ENCODE results near the gene CTNNBIP1.
"Not testable (repeated sequence)": the region's sequence is repeated elsewhere in the genome, so short reads cannot be mapped to it uniquely, and the experiment has no call there.

Gene CTNNBIP1, protein sequence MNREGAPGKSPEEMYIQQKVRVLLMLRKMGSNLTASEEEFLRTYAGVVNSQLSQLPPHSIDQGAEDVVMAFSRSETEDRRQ

DNA sequence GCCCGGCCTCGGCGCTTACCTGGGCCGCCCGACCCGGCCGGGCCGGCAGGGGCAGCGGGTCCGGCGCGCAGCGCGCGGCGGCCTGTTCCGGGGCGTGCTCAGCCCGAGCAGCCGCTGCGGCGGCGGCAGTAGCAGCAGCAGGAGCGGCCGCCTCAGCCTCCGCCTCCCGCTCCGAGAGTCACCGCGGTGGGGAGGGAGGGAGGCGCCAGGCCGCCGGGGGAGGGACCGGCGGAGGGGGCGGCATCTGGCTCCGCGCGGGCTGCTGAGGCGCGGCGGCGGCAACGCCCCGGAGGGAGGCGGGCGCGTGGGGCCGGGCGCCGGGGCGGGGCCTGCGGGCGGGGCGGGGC lies at the start of gene CTNNBIP1:
Gene CTNNBIP1 (minus strand): TSS at position 194 of the 347 bp plus-strand sequence. CDS start 38,205 bp downstream, outside the sequence.
- DNase-seq (ENCODE audit: low spot score), result no peak

DNA sequence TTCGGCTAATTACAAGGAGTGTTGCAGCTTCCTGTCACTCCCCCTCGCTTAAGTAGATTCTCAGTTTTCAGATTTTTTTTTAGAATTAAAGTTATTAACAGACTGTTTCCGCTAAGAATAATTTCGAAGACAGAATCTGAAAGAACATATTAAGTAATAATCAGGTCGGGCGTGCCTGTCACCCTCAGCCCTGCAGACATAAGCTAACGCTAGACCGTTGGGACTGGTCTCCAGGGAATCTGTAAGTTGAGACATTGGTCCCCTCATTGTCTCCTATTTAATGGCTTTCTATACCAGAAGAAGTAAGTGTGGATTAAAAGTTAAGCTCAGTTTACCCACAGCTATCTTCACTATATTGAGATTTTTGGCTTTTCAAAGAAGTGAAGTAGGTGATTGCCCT lies 47.7 kb upstream of the CTNNBIP1 start:
- DNase-seq (ENCODE audit: low spot score), result no peak

DNA sequence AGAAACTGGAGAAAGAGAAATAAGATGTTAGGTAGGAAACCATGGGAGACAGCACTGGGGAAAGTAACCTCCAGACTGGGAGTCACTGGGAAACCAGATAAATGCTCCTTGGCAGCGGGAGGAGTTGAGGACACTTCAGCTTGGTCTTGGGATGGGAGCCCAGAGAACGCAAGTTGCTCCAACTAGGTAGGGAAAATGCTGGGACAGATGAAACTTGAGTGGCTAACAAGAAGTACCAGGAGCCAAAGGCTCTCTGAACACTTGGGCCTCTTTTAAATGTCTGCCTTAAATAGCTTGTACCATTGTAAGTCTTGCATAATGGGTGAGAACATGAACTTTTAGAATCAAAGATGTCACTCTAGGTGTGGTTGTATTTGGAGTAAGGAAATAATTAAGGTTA lies 36.2 kb upstream of the CTNNBIP1 start:
- DNase-seq (ENCODE audit: low spot score), result no peak

DNA sequence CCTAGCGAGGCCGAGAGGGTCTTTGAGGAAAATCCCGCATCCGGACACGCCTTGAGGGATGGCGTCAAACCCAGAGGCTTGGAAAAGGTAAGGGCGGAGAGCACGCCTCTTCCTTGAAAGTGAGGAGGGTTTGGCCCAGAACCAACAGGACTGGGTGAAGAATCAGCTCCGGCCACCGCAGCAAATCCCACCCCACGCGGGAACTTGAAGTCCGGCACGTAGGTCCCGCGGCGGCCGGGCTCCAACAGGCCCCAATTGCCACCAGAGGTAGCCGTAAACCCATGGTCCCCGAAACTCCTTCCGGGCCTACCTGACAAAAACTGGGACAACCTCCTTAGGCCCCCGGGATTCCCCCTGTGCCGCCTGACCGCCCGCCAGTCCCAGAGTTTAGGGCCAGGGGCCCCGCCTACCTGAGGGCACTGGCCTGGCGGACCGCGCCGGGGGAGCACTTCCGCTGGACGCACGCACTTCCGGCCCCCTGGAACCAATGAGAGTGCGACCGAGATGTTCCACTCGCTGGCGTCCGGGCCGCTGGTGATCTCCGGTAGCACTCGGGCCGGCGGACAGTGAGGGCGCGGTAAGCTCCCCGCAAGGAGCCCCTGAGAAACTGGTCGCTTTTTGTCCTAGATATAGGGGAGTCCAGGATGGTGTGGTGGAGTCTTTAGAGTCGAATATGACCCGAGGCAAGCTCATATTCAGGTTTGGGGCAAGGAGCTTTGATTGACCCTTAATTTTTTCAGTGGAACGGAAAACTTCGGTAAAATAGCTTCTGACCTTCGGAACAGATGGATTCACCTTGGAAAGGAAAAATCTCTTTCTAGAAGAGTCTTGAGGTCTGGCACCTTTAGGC lies 33.1 kb upstream of the CTNNBIP1 start, which contains the start of the genes LZIC and NMNAT1:
Gene LZIC (minus strand): TSS at position 453 of the 850 bp plus-strand sequence. CDS start 6,772 bp downstream, outside the sequence.
Gene NMNAT1 (plus strand): TSS at position 537 of the 850 bp plus-strand sequence. CDS start 28,599 bp downstream, outside the sequence.
- DNase-seq (ENCODE audit: low spot score), result peak; percentile 89

DNA sequence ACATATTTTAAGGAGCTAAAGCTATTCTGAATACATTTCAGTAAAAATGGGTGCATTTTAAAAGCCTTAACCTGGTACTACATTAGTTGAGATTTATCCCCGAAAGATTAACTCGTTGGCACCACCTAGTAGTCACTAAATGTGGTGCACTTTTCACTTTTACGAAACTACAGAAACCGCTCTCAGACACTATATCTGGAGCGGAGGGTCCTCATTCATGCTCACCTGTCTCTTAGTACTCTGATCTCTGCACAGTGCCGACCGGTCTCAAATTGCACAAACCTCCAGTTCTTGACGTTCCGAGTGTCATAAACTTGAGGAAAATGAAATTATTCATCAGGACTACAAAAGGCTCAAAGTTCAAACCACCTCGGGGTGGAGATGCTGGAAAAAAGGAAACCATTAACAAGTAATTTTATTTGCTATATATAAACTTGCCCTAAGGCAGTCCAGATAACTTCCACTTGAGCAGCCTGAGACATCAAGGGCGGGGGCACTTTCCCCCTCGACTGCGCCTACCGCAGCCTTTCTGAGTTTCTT lies 32.4 kb upstream of the CTNNBIP1 start:
- DNase-seq (ENCODE audit: low spot score), result peak; percentile 65

DNA sequence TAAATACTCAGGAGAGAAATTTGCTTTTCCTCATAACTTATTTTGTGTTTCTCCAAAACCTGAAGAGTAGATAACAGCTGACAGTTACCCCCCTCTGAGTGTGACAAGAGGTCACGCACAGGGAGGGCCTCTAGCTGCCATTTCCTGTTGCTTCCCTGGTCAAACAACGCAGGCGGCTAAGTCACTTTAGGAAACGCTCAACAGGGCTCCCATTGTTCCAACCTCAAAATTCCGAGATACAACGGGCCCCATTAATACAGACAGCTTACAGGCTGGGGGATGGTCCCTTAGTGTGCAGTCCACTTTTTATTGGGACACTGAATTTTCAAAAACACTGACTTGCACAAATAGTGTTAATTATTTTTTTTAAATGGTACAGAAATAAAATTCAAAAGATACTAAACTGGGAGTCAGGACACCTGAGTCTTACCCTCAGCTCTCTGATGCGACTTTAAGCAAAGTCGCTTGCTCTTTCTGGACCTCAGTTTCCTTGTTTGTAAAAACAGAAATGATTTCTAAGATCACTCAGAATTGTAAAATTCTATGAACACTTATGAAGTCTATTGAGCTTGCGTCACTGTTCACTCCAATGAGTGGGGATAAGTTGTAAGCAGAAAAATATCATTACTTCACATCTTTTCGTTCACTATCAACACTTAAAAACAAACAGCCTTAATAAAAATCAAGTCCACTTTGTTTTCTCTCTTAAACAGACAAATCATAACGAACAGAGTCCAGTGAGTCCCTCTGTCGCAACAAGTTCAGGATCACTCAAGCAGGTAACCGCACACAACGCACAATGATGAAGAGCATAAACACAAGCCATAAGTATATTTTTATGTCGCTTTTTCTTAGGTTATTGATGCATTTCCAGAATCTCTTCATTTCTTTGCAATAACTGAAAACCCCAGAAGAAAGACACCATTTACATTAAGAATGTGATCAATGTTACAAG lies 19.6 kb upstream of the CTNNBIP1 start:
- no peak for DNase-seq (ENCODE audit: low spot score)

DNA sequence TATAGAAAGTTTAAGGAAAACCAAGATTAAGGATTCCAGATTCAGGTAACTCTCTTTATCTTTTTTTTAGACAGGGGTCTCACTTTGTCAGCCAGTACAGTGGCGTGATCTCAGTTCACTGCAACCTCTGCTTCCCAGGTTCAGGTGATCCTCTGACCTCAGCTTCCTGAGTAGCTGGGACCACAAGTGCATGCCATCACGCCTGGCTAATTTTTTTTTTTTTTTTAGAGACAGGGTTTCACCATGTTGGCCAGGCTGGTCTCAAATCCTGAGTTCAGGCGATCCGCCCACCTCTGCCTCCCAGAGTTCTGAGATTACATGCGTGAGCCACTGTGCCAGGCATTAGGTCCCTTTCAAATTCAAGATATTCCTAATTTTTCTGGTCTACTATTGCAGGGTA lies 17.2 kb upstream of the CTNNBIP1 start:
- no peak for DNase-seq (ENCODE audit: low spot score)

DNA sequence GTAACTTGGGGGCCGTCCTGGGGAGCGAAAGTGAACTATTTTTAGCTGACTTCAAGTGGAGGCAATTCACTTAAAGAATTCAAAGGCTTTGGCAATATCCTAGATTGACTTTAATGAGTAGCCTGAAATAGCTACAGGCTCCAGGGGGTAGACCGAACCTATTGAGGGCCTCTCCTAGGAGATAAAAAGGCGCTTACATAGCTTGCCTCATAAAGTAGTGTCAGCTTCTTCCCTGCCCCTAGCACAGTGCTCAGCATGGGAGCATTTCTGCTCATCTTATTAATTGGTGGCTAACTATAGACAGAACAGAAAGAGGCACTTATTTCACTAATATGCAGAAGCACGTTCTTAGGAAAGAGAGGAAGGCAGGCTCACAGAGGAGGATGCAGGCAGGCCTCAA lies 12.3 kb upstream of the CTNNBIP1 start:
- no peak for DNase-seq (ENCODE audit: low spot score)

DNA sequence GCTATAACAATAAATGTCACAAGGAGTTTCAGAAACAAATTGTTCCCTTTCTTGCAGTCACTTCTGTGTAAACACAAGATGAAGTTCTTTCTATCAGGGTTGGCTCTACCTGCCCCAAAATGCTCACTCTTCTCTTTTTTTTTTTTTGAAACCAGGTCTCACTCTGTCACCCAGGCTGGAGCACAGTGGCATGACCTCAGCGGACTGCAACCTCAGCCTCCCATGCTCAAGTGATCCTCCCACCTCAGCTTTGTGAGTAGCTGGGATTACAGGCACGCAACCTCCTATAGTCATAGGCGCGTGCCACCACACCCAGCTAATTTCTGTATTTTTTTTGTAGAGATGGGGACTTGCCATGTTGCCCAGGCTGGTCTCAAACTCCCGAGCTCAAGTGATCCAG lies 10.5 kb upstream of the CTNNBIP1 start:
- DNase-seq (ENCODE audit: low spot score), result no peak

DNA sequence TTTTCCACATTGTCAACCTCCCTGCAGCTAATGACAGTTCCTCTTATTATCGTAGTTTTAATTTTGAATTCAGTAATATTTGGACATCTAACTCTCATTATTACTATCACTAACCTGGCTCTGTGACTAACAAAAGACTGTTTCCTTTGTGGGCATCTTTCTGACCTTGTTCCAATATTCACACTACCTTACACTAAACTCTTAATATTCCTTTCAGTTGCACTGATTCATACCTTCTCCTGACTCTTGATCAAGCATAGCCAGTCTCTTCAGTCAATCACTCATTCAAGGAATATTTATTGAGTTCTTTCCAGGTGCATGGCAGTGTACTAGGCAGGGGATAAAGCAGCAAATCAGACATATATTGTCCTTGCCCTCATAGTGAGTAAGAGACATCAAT lies 7.8 kb upstream of the CTNNBIP1 start:
- DNase-seq (ENCODE audit: low spot score), result no peak

DNA sequence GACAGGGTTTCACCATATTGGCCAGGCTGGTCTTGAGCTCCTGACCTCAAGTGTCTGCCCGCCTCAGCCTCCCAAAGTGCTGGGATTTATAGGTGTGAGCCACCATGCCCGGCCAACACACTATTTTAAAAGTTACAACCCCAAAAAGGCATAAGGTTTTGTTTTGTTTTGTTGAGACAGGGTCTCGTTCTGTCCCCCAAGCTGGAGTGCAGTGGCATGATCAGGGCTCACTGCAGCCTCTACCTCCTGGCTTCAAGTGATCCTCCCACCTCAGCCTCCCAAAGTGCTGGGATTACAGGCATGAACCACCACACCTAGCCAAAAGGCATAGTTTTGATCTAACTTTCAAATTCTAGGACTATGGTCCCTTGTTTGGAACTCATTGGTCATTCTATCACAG lies 7.4 kb upstream of the CTNNBIP1 start:
- DNase-seq (ENCODE audit: low spot score), result not testable (repeated sequence)

DNA sequence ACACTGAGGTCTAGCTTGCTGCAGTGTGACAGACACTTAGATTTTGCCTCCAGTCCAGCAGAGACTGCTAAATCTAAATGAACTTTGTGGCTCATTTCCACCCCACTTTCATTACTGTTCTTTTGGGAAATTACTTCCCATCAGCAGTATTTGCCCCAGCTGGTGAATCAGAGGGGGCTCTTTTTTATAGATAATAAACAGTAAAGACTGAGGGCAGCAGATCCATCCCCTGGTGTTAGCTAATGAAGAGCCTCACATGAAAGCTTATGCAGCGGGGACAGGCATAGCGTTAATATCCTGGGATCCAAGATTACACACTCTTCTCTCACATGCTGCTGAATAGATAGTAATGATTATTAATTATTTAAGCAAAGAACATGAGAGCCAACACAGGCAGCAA lies 6.4 kb upstream of the CTNNBIP1 start:
- DNase-seq (ENCODE audit: low spot score), result no peak

DNA sequence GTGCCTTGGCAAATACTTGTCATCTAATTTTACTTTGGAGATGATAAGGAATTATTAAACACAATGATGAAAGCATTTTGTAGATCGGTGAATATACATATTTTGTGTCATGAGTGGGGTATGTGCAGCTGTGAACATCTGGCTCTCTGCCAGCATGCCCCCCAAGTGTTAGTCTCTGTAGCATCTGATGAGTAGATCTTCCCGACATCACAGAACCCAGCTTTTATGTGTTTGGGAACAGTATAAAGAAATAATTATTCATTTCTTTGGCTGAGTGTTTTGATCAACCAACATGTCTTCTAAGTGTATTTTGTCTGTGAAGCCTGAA lies 4.5 kb upstream of the CTNNBIP1 start:
- DNase-seq (ENCODE audit: low spot score), result no peak

DNA sequence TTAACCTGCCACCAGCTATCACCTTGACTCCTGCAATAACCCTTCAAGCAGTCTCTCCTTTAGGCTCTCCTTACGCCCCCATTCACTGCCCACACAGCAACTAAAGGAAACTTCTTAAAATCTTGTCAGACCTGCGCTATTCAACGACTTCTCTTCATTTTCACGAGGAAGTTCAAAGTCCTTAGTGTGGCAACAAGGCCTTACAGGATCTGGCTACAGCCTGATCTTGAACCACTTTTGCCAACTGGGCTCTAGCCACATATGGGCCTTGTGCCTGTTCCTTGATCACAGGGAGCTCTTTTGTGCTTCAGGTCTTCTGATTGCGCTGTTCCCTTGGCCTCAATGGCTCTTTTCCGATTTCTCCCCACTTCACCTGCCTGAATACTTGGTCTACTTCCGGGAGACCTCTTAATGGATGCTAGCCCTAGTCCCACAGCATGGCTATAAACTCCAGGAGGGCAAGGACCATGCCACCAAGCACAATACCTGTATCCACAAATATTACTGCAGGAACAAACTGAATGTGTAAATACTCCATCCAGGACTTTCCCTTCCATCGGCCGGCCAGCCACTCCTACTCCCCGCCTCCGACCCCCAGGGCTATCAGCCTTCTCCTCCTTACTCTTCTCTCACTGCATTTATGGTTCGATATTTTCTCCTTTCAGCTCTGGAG lies 2.3 kb upstream of the CTNNBIP1 start:
- no peak for DNase-seq (ENCODE audit: low spot score)

DNA sequence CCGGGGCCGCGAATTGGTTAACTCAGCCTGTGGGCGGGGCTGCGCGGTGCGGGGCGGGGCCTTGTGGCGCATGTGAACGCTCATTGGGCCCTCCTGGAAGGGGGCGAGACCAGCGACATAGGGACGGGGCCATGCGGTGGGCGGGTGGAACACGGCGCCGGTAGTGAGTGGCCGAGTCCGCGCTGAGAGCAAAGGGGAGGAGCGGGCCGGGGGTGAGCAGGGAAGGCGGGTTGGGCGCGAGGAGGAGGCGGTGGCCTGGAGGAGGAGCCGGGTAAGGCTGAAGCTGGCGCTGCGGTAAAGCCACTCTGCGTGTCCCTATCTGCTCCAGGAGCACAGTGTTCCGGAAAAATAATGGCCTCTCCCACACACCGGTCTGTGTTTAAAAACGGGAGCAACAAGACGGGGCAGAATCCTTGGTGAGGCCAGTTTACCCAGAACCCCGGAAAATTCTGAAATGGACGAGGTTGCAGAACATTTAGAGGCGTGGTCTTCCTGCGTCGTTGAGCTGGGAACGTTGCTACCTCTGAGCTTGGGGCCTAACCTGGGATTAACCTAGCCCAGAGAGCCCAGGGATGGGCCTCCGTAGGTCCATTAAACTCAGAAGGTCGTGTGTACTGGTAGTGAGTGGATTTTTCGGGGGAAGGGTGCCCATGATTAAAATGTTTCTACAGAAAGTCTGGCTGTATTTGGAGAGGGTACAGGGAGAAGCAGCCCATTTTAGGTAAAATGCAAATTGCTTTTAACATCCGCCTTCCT lies 532 bp upstream of the CTNNBIP1 start:
- DNase-seq (ENCODE audit: low spot score), result peak; percentile 98

DNA sequence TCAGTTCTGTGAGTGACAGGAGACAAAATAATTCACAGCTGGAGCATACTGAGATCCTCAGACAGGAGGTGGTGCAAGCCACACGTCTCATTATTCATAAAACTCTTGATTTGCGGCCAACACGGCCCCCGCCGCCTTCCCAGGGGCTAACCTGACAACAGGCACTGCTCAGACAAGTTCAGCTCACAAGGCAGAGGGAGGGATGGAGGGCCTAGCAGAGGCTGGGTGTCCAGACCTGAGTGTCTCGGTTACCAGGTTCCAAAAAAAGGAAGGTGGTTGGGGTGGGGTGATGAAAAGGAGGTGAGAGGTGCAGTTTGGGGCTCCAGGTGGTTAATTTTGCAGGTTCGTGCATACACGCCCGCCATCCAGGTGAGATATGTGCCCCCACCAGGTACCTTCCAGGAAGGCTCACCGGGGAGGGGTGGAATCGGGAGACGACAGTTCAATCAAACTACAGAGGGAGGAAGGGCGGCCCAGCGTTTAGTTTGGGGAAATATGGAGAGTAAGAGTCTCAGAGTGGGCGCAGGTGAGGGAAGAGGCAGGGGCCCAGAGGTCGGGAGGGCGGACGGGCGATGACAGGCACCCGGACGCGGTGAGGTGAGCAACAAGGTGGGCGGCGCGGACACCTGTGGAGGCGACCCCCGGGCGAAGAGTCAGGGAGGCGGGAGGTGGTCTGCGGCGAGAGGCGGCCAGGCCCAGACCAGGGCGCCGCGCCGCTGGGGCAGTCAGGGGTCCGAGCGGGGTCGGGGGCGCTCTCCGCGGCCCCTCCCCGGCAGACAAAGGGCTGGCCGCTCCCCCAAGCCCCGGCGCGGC lies 629 bp downstream of the CTNNBIP1 start:
- DNase-seq (ENCODE audit: low spot score), result no peak

DNA sequence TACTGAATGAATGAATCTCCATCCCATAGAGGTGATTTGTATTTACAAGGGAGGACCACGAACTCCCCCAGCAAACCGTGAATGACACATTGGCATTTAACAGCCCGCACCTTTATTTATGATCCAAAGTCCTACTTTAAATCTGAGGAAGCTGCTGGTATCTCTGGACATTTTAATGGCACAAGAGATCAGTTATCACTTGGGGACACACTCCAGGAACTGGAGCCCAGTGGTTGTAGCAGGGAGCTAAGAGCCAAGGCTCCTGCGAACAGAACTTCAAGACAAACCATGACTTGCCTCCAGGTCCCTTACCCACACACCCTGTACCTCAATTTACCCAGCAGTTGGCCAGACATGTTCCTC lies 1.2 kb downstream of the CTNNBIP1 start:
- DNase-seq (ENCODE audit: low spot score), result no peak

DNA sequence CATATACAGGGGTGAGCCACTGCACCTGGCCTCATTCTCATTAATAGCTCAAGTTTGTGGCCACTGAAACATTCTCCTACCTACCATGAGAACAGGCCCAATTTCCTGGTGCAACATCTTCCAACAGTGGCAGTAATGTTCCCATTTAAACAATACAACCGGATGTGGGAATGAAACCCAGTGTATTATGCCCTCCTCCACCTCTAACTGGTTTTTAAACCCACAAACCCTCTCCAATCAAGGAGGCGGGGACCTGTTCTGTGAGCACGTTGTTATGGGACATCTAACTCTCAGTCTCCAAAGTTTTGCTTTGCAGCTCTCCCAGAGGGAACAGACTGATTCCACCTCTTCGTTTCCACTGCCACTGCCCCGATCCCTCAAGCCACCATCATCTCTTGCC lies 2.6 kb downstream of the CTNNBIP1 start:
- DNase-seq (ENCODE audit: low spot score), result no peak

DNA sequence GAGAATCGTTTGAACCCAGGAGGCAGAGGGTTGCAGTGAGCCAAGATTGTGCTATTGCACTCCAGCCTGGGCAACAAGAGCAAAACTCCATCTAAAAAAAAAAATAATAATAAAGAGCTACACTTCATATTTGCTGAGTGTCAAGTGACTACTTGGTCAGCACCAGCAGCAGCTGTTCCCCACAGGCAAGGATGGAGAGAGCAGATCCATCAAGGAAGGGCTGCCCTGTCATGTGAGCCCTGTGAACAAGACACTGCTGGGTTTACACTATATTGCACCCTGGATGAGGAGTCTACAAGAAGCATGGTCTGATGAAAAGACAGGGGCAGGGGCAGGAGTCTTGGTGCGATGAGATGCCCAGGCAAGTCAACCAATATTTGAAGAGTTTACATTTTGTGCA lies 3.6 kb downstream of the CTNNBIP1 start:
- no peak for DNase-seq (ENCODE audit: low spot score)

DNA sequence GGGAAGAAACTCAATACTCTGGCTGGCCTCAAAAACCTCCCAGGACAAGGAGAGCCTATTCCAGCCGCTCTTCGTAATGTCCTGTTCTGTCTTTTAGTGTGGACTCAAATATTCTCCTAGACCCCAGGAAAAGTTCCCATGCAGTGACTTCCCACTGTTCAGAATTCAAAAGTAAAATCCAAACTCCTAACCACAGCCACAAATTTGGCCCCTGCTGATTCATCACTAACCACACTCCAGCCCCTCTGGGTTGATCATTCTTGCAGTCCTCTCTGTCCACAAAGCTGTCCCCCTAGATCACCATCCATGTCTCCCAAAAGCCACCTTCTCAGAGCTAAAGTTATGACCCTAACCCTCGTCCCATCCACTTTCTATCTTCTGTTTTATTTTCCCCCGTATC lies 5.1 kb downstream of the CTNNBIP1 start:
- no peak for DNase-seq (ENCODE audit: low spot score)

Data from SW480 (cell line).